DMS 273 (cell line): ENCODE results near the gene PLP1.
"Not testable (repeated sequence)": the region's sequence is repeated elsewhere in the genome, so short reads cannot be mapped to it uniquely, and the experiment has no call there.

ENCODE experiments used
- DNase-seq: peaks from one replicate; lab custom pipeline; 2025; ENCODE audit not compliant: unreplicated experiment; lab: John Stamatoyannopoulos, UW

Gene PLP1

GRCh38 chrX:103780336-103781061 lies 3.9 kb downstream of the PLP1 start:
- DNase-seq, result no peak

GRCh38 chrX:103781062-103781402 lies 4.4 kb downstream of the PLP1 start:
- no peak for DNase-seq

- no peak for DNase-seq
These were observed 5.1 kb downstream of the PLP1 start for GRCh38 chrX:103781706-103782105.

GRCh38 chrX:103782640-103783039 lies 6.0 kb downstream of the PLP1 start:
- DNase-seq, result no peak

- DNase-seq, result no peak
These were observed 6.6 kb downstream of the PLP1 start for GRCh38 chrX:103783196-103783595.

GRCh38 chrX:103783971-103784370 lies 7.3 kb downstream of the PLP1 start:
- no peak for DNase-seq

GRCh38 chrX:103789004-103789403 lies 12.4 kb downstream of the PLP1 start:
- no peak for DNase-seq

GRCh38 chrX:103791228-103791627 lies 14.6 kb downstream of the PLP1 start:
- DNase-seq, result peak; percentile 61

GRCh38 chrX:103791826-103792485 lies 15.3 kb downstream of the PLP1 start:
- DNase-seq, result no peak

- DNase-seq, result no peak
These were observed 16.4 kb downstream of the PLP1 start for GRCh38 chrX:103792916-103793544.

- no peak for DNase-seq
These were observed 16.9 kb downstream of the PLP1 start for GRCh38 chrX:103793545-103793940.

- DNase-seq, result no peak
These were observed 17.5 kb downstream of the PLP1 start for GRCh38 chrX:103794119-103794518.

- DNase-seq, result no peak
These were observed 21.1 kb downstream of the PLP1 start for GRCh38 chrX:103797691-103798090.

GRCh38 chrX:103800318-103800717 lies 23.7 kb downstream of the PLP1 start:
- no peak for DNase-seq

GRCh38 chrX:103805860-103806259 lies 29.2 kb downstream of the PLP1 start:
- no peak for DNase-seq

- DNase-seq, result no peak
These were observed 30.3 kb downstream of the PLP1 start for GRCh38 chrX:103806862-103807474.

- DNase-seq, result no peak
These were observed 35.2 kb downstream of the PLP1 start for GRCh38 chrX:103811858-103812257.

GRCh38 chrX:103817101-103817500 lies 40.5 kb downstream of the PLP1 start:
- not testable (repeated sequence) for DNase-seq

GRCh38 chrX:103817502-103817901 lies 40.9 kb downstream of the PLP1 start:
- DNase-seq, result peak; percentile 88

GRCh38 chrX:103818842-103819619 lies 42.4 kb downstream of the PLP1 start:
- no peak for DNase-seq

- DNase-seq, result not testable (repeated sequence)
These were observed 44.2 kb downstream of the PLP1 start for GRCh38 chrX:103820802-103821201.
